B cell (primary cell): Measurements from ENCODE around the gene TET3.

ENCODE experiments used
- CTCF ChIP-seq: fragments of 200-600 bp; IDR thresholded peaks from one replicate; pipeline ENCODE4 v1.8.0; 2022; ENCODE audit warnings: antibody characterized with exemption, mild to moderate bottlenecking
- EZH2 ChIP-seq: IDR thresholded peaks from 2 replicates; pipeline ENCODE4 v1.6.1; 2012; ENCODE audit warnings: borderline replicate concordance, low read depth, mild to moderate bottlenecking, moderate library complexity, low read length; ENCODE audit not compliant: insufficient read depth, poor library complexity, severe bottlenecking

- no peak for TF ChIP-seq CTCF
- TF ChIP-seq EZH2 = no peak
Observed at GRCh38 chr2:74003494-74004211, 18.9 kb downstream of the TET3 start.
